ENCODE results near the gene PDE4D.

DNA sequence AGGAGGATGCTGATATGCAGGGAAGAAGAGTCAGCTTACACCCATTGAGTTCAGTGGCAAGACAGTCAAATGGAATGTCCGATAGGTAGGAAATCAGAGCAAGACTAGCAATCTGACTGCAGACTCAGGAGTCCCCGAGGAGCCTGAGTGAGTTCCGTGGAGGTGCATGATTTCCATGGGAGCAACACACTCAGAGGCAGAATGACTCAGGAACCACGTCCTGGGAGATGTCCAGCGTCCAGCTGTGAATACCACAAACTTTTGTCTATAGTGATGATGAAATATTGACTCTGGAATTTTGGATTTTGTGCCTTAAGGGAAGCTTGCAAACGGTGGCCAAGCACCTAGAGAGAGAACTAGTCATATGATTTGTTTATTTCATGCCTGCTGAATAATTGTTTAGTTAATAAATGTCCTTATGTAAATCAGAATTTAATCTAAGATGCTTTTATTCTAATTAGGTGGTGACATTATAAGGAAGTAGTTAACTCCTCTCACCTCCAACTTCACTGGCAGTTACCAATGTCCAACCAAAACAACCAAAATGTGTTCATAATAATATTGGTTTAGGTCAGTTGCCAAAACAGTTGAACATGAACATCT lies 100.4 kb downstream of the PDE4D start:
- TF ChIP-seq, protein P1, sequence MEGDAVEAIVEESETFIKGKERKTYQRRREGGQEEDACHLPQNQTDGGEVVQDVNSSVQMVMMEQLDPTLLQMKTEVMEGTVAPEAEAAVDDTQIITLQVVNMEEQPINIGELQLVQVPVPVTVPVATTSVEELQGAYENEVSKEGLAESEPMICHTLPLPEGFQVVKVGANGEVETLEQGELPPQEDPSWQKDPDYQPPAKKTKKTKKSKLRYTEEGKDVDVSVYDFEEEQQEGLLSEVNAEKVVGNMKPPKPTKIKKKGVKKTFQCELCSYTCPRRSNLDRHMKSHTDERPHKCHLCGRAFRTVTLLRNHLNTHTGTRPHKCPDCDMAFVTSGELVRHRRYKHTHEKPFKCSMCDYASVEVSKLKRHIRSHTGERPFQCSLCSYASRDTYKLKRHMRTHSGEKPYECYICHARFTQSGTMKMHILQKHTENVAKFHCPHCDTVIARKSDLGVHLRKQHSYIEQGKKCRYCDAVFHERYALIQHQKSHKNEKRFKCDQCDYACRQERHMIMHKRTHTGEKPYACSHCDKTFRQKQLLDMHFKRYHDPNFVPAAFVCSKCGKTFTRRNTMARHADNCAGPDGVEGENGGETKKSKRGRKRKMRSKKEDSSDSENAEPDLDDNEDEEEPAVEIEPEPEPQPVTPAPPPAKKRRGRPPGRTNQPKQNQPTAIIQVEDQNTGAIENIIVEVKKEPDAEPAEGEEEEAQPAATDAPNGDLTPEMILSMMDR (conservative IDR thresholded peaks at IDR 0.05; ENCODE audit: low read depth, low read length): no peak
- TF ChIP-seq EZH2 (IDR thresholded peaks at IDR 0.05; ENCODE audit: borderline replicate concordance, low read depth, low read length, poor library complexity, severe bottlenecking): no peak
